ENCODE data around the gene CDHR2. TPM values are rescaled to one million over a fixed set of nuclear protein-coding genes. Genes with fewer than 3 reads are reported as not detected.

CDHR2 gene
- total RNA-seq, 2 donors from 2014 or later = 0.12 TPM; not detected in 1

DNA sequence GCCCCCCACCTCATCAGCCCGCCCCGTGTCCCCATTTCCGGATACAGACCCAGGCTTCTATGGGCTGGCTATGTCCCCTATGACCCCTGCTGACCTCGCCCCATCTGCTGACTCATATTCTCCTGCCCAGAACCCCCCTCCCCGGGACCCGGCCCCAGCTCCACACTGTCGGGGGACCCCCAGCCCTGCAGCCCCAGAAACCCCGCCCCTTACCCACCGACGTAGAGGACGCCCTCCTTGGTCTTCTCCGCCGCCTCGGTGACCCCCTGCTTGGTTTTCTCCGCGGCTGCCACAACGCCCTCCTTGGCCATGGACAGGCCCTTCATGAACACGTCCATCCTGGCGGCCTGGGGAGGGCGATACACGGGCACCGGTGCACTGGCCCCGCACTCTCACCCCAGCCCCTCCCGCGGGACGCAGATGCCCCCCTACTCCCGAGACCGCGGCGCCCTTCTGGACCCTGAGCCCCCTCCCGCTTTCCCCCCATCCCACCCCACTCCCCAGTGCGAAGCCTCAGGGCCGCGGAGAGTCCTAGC, 80.2 kb downstream of the CDHR2 start:
- peaks cover 0 to 21% of the 10 kb centered on the region in 2 donors for H3K4me1 ChIP-seq
- H3K36me3 ChIP-seq = no peaks in the 10 kb centered on the region
- DNase-seq (ENCODE audit: low spot score) = no peak
- peak overlapping the region in 1 of 2 donors; percentile 44 for H3K4me3 ChIP-seq
- TF ChIP-seq, protein P1, sequence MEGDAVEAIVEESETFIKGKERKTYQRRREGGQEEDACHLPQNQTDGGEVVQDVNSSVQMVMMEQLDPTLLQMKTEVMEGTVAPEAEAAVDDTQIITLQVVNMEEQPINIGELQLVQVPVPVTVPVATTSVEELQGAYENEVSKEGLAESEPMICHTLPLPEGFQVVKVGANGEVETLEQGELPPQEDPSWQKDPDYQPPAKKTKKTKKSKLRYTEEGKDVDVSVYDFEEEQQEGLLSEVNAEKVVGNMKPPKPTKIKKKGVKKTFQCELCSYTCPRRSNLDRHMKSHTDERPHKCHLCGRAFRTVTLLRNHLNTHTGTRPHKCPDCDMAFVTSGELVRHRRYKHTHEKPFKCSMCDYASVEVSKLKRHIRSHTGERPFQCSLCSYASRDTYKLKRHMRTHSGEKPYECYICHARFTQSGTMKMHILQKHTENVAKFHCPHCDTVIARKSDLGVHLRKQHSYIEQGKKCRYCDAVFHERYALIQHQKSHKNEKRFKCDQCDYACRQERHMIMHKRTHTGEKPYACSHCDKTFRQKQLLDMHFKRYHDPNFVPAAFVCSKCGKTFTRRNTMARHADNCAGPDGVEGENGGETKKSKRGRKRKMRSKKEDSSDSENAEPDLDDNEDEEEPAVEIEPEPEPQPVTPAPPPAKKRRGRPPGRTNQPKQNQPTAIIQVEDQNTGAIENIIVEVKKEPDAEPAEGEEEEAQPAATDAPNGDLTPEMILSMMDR (IDR thresholded peaks at IDR 0.05) = no peak
- peaks cover 7 to 20% of the 10 kb centered on the region in 2 donors for H3K27me3 ChIP-seq
- no peaks in the 10 kb centered on the region for H3K9me3 ChIP-seq
- H3K27ac ChIP-seq = no peak overlapping the region

DNA sequence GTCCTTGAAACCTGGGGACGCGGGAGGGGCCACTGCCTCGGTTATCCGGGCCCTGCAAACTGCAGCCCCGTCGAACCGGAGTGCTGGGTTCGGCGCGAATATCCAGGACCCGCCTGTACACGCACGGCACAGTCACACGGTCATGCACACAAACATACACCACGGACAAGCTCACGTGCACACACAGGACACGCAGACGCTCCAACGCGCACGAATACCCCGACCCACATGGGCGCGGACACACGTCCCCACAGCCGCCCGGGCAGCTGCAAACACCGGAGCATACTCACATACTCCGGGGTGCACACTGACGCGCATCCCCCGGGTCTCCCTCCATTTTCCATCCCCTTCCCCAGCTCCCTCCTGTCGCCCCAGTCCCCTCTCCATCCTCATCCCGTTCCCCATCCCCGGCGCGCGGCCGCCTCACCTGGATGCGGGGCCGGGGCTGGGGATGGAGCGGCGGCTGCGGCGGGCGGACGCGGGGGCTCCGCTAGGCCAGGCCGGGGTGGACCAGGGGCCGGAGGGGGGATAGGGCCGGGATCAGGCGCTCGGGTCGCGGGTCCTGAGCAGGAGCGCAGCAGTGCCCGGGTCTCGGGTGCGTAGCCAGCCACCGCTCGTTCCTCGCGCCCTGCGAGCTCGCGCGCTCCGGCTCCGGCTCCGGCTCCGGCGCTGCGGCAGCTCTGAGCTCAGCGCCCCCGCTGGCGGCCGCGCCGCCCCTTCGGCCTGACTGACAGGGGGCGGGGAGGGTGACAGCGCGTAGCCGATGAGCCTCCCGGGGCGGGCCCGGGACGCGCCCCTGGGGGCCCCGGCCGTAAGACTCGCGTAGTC, 80.9 kb downstream of the CDHR2 start, which contains the start of the genes EIF4E1B and SNCB:
Gene EIF4E1B, plus strand, starts transcription at position 823 of the 828 bp plus-strand sequence. CDS start 12,113 bp downstream, outside the sequence.
Gene SNCB, minus strand, starts transcription at position 682 of the 828 bp plus-strand sequence. CDS start 880 bp downstream, outside the sequence.
- Histone ChIP-seq H3K36me3 (no peaks in the 10 kb centered on the region), H3K4me3 (peak within 1 kb of the TSS; percentile 21 to 44), H3K27ac (no peak within 1 kb of the TSS), H3K9me3 (no peaks in the 10 kb centered on the region), H3K4me1 (peaks cover 0 to 21% of the 10 kb centered on the region in 2 donors), H3K27me3 (peaks cover 7 to 20% of the 10 kb centered on the region in 2 donors)
- TF ChIP-seq, protein P1 (IDR thresholded peaks at IDR 0.05) = peak in 1 of 2 donors; percentile 30
- no peak for DNase-seq (ENCODE audit: low spot score)

DNA sequence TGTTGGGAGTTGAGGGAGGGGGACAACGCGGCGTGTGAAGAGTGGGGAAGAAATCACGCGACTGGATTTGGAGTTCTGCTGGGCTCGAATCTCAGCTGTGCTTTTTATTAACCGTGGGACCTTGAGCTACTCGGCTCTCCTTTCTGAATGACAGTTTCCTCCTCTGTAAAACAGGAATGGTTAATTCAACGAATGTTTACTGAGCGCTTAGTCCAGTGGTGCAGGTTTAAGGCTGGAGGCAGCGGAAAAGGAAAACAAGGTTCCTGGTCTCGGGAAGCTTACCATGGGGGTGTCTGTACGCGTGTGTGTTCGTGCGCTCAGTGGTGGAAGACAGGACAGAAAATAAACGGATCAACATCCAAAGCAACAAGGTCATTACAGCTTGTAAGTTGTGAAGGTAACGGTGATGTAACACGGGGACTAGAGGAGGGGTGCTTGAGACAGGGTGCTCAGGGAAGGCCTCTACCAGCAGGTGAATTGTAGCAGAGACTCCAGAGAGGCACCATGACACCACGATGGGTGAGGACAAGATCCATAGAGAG, 81.6 kb downstream of the CDHR2 start:
- Histone ChIP-seq H3K4me3 (peak overlapping the region; percentile 21 to 44), H3K36me3 (no peaks in the 10 kb centered on the region), H3K4me1 (peaks cover 0 to 21% of the 10 kb centered on the region in 2 donors), H3K9me3 (no peaks in the 10 kb centered on the region), H3K27me3 (peaks cover 7 to 20% of the 10 kb centered on the region in 2 donors), H3K27ac (no peak overlapping the region)
- DNase-seq (ENCODE audit: low spot score) = no peak
- TF ChIP-seq, protein P1 (IDR thresholded peaks at IDR 0.05) = no peak

DNA sequence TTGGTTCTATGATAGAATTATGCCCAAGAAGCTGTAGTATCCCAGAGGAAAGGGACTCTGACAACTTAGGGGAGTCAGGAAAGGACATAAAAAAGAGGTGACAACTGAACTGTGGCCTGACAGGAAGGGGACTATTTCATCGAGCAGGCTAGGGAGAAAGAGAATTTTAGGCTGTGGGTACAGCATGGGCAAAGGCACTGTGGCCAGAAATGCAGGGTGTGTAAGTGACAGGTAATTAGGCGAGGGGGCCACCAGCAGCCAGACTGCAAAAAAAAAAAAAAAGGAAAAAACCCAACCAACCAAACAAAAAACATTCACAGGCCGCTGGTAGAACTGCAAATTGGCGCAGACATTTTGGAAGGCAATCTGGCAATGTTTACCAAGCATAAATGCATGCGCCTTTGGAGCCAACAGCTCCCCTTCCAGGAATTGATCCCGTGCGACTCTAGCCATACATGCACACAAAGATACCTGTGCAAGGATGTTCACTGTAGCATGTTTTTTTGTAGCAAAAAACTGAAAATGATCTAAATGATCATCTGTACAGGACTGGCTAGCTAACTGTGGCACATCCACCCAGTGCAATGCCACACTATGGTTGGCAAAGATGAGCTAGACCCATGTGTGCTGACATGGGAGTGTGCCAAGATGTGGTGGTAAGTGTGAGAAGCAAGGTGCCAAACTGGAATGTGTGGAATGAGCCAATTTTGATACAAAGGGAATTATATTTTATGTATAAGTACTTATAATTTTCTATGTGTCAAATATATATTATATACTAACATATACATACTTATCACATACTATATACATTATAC, 82.5 kb downstream of the CDHR2 start:
- Histone ChIP-seq H3K27me3 (peaks cover 7 to 20% of the 10 kb centered on the region in 2 donors), H3K9me3 (no peaks in the 10 kb centered on the region), H3K4me3 (no peak overlapping the region), H3K36me3 (no peaks in the 10 kb centered on the region), H3K27ac (no peak overlapping the region), H3K4me1 (peaks cover 0 to 21% of the 10 kb centered on the region in 2 donors)
- no peak for DNase-seq (ENCODE audit: low spot score)
- TF ChIP-seq, protein P1 (IDR thresholded peaks at IDR 0.05) = no peak

DNA sequence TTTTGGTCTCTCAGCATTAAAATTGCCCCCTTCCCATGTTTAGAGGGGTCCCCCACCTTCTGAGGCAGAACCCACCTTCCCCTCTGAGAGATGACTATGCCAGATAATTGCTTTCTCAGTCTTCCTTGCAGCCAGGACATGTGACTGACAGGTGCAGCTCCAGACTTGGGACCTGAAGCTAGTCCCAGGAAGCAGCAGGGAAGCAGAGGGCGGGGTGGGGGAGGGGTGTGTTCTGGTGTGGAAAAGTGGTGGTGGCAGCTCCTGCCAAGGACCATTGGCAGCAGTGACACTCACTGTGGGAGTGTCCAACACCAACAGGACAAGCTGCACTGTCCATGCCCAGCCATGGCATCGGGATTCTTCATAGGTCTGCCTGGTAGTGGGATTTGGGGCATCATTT, 83.6 kb downstream of the CDHR2 start:
- Histone ChIP-seq H3K4me1 (peaks cover 0 to 21% of the 10 kb centered on the region in 2 donors), H3K27me3 (peaks cover 7 to 20% of the 10 kb centered on the region in 2 donors)
- DNase-seq (ENCODE audit: low spot score) = no peak

More for the DNA sequence above, 83.6 kb downstream of the CDHR2 start:
- no peak overlapping the region for H3K4me3 ChIP-seq
- TF ChIP-seq, protein P1 (IDR thresholded peaks at IDR 0.05) = no peak
- no peaks in the 10 kb centered on the region for H3K9me3 ChIP-seq
- H3K27ac ChIP-seq = no peak overlapping the region
- H3K36me3 ChIP-seq = no peaks in the 10 kb centered on the region

Measured in right atrium auricular region (tissue), 2 donors.